ENCODE data around the gene FGF14. TPM values are rescaled to one million over a fixed set of nuclear protein-coding genes. Genes with fewer than 3 reads are reported as not detected.

The FGF14 gene
- total RNA-seq, 4 donors from 2014 or later, result 0.36 to 1.9 (median 0.45) TPM

DNA sequence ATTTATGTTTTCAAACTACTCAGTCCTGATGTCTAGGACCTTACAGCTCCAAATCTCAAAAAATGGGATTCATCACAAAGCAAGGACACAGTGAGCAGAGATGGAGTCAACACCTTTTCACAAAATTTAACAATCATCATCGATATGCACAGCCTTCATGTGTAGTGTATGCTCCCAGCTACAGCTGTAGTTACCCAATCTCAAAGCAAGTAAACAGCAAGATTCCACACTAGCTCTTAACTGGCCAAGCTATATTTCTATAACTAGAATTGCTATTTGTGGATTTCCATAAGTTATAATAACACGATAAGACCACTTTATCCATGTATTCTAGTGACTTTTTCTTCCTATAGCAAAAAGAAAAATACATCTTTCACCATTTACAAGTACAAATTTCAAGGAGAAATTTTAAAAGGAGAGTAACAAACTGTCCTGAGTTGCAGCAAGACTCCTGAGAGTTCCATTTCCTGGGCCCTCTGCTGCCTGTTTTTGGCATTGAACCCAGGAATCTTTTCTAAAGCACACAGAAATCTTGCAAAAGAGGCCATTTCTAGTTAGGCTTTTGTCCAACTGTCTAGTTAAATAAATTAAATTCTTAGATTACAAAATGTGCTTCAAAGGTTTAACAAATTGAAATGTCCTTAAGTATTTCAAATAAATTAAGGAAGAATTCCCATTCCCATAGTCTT lies 460.6 kb downstream of the FGF14 start:
- 72 to 74% methylated on average over 2 of the region's 2 CpGs for WGBS, 2 donors
- H3K4me3 ChIP-seq (ENCODE audit: low read depth, poor library complexity, severe bottlenecking), result no peak overlapping the region
- DNase-seq (ENCODE audit: low spot score in 2 of 2), result no peak
- intact Hi-C loops (cut with DNase I; ENCODE audit: low total_unique reads), result loop anchor here (10.0 kb wide), 2 partner anchors 514 to 614 kb away; no protein-coding TSS in a partner anchor
- TF ChIP-seq, protein P1, sequence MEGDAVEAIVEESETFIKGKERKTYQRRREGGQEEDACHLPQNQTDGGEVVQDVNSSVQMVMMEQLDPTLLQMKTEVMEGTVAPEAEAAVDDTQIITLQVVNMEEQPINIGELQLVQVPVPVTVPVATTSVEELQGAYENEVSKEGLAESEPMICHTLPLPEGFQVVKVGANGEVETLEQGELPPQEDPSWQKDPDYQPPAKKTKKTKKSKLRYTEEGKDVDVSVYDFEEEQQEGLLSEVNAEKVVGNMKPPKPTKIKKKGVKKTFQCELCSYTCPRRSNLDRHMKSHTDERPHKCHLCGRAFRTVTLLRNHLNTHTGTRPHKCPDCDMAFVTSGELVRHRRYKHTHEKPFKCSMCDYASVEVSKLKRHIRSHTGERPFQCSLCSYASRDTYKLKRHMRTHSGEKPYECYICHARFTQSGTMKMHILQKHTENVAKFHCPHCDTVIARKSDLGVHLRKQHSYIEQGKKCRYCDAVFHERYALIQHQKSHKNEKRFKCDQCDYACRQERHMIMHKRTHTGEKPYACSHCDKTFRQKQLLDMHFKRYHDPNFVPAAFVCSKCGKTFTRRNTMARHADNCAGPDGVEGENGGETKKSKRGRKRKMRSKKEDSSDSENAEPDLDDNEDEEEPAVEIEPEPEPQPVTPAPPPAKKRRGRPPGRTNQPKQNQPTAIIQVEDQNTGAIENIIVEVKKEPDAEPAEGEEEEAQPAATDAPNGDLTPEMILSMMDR (IDR thresholded peaks at IDR 0.05), result no peak
- TF ChIP-seq POLR2A (IDR thresholded peaks at IDR 0.05), result no peak

DNA sequence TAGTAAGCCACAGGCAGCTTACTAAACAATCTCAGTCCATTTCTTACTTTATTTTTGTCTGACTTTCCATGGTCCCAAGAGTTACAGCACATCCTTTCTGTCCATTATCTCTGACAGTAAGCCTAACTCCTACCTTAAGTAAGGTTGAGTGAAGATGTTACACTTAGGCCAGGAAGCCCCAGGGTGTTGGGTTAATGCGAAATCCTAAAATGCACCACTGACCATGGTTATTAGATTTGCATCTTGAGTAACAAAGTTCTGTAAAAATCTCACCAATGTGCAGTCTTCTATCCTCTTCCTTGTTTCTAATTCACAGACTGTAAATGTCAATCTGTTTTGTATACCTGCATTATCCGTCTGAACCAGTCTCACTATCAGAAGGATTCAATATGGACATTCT lies 462.5 kb downstream of the FGF14 start:
- no peak overlapping the region for H3K4me3 ChIP-seq (ENCODE audit: low read depth, poor library complexity, severe bottlenecking)
- TF ChIP-seq, protein P1 (IDR thresholded peaks at IDR 0.05), result no peak
- TF ChIP-seq POLR2A (IDR thresholded peaks at IDR 0.05), result no peak
- DNase-seq (ENCODE audit: low spot score in 2 of 2), result no peak
- intact Hi-C loops (cut with DNase I; ENCODE audit: low total_unique reads), result no loop called here
- WGBS, 2 donors, result 28 to 95% methylated on average over 2 of the region's 2 CpGs

DNA sequence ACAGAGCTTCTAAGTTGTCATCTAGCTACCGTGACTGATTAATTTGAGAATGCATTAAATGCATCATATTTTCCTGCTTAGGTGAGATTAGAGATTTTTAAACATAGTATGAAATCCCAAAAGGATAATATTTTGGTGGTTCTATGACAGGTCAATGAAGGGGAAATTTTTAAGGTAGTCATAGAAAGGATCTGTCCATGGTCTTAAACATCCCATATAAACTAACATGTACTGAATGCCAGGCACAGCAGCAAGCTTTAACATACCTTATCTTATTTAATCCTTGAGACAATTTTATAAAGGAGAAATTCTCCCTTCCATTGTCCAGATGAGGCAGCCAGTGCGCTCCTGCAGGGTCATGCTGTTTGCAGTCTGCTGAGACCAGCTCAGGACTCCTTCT lies 466.0 kb downstream of the FGF14 start:
- no peak for DNase-seq (ENCODE audit: low spot score in 2 of 2)
- 91 to 98% methylated on average over 2 of the region's 2 CpGs for WGBS, 2 donors
- no peak for TF ChIP-seq POLR2A (IDR thresholded peaks at IDR 0.05)
- TF ChIP-seq, protein P1 (IDR thresholded peaks at IDR 0.05), result no peak
- H3K4me3 ChIP-seq (ENCODE audit: low read depth, poor library complexity, severe bottlenecking), result no peak overlapping the region
- intact Hi-C loops (cut with DNase I; ENCODE audit: low total_unique reads), result no loop called here

DNA sequence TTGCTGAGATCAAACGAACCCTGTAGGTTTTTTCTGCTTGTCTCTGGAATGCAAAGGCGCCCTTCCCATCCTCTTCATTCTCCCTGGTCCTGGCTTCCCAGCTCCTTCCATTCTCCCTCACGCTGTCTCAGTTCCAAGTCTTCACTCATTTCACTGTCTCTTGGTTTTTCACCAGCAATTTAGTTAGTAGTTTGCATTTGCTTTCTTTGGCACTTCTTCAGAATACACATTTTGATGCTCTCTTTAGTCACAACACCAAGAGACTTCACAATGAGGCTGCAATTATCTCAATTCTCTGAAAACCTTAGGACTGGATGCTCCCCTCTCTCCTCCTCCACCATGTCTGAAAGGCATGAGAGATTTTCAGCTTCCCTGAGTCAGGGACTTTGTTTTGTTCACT lies 470.7 kb downstream of the FGF14 start:
- no peak for DNase-seq (ENCODE audit: low spot score in 2 of 2)
- intact Hi-C loops (cut with DNase I; ENCODE audit: low total_unique reads), result no loop called here
- 60 to 61% methylated on average over 3 of the region's 3 CpGs for WGBS, 2 donors
- TF ChIP-seq, protein P1 (IDR thresholded peaks at IDR 0.05), result no peak
- no peak for TF ChIP-seq POLR2A (IDR thresholded peaks at IDR 0.05)
- H3K4me3 ChIP-seq (ENCODE audit: low read depth, poor library complexity, severe bottlenecking), result no peak overlapping the region

DNA sequence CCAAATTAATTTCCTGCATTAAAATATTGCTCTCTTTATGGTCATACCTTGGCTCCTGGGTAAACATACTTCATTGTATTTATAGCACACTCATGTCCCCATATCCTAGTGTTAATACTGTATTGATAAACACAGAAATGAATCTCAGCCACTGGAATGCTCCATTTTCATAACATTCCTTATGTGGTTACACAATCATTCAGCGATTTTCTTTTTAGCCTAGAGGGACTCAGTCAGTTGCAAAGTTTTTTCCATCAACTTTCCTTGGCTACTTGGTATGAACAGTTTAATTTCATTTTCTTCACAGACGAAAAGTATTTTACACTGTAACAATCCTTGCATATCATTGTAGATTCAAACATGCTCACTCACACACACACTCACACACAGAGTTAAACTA lies 471.5 kb downstream of the FGF14 start:
- H3K4me3 ChIP-seq (ENCODE audit: low read depth, poor library complexity, severe bottlenecking), result no peak overlapping the region
- WGBS, 2 donors, result 37 to 38% methylated on average over 2 of the region's 2 CpGs
- intact Hi-C loops (cut with DNase I; ENCODE audit: low total_unique reads), result no loop called here
- no peak for TF ChIP-seq POLR2A (IDR thresholded peaks at IDR 0.05)
- no peak for DNase-seq (ENCODE audit: low spot score in 2 of 2)

DNA sequence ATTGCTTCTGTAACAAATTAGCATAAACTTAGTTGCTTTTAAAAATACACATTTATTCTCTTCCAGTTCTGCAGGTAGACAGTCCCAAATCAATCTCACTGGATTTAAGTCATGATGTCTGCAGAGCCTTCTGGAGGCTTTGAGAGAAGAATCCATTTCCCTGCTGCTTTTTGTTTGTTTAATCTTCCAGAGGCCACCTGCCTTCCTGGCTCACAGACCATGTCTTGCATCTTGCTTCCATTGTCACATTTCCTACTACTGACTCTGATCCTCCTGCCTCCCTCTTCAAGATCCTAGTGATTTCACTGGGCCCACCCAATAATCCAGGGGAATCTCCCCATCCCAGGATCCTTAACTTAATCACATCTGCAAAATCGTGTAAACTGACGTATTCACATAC lies 476.1 kb downstream of the FGF14 start:
- DNase-seq (ENCODE audit: low spot score in 2 of 2), result no peak
- no peak overlapping the region for H3K4me3 ChIP-seq (ENCODE audit: low read depth, poor library complexity, severe bottlenecking)
- no peak for TF ChIP-seq POLR2A (IDR thresholded peaks at IDR 0.05)
- TF ChIP-seq, protein P1 (IDR thresholded peaks at IDR 0.05), result no peak
- intact Hi-C loops (cut with DNase I; ENCODE audit: low total_unique reads), result no loop called here
- 77 to 81% methylated on average over 2 of the region's 2 CpGs for WGBS, 2 donors

Data from lower leg skin (tissue), 4 donors.